B cell (primary cell): ENCODE results near the gene NDUFS6.

Experiments used
- EZH2 ChIP-seq: IDR thresholded peaks from 2 replicates; pipeline ENCODE4 v1.6.1; 2012; ENCODE audit warnings: borderline replicate concordance, low read depth, mild to moderate bottlenecking, moderate library complexity, low read length; ENCODE audit not compliant: insufficient read depth, poor library complexity, severe bottlenecking
- TF ChIP-seq, protein P1 (sequence below): fragments of 200-600 bp; IDR thresholded peaks from one replicate; pipeline ENCODE4 v1.8.0; 2022; ENCODE audit warnings: antibody characterized with exemption, mild to moderate bottlenecking

DNA sequence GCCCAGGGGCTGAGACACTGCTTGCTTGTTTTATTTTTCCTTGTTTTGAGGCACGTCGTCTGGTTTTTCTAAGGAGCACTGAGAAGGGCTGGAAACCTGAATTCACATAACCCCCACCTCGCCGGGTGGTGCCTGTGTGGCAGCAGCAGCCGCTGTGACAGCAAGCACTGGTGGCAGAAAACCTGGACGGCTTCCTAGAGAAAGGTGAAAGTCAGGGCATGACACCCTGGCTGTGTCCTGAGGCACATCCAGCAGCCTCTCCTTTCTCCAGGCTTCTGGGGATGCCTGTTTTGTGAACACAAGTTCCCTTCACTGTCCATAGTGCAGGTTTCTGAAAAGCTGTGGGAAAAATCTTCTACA is 30.8 kb upstream of the NDUFS6 start:
- TF ChIP-seq, protein P1, sequence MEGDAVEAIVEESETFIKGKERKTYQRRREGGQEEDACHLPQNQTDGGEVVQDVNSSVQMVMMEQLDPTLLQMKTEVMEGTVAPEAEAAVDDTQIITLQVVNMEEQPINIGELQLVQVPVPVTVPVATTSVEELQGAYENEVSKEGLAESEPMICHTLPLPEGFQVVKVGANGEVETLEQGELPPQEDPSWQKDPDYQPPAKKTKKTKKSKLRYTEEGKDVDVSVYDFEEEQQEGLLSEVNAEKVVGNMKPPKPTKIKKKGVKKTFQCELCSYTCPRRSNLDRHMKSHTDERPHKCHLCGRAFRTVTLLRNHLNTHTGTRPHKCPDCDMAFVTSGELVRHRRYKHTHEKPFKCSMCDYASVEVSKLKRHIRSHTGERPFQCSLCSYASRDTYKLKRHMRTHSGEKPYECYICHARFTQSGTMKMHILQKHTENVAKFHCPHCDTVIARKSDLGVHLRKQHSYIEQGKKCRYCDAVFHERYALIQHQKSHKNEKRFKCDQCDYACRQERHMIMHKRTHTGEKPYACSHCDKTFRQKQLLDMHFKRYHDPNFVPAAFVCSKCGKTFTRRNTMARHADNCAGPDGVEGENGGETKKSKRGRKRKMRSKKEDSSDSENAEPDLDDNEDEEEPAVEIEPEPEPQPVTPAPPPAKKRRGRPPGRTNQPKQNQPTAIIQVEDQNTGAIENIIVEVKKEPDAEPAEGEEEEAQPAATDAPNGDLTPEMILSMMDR = no peak
- TF ChIP-seq EZH2 = no peak
